Brain microvascular endothelial cell (primary cell): Measurements from ENCODE around the gene IFNAR1.

Experiments used
- DNase-seq: peaks from one replicate; pipeline ENCODE4 v3.0.0-alpha.2; 2020
- H3K27ac ChIP-seq: fragments of 250-450 bp; sonication (Bioruptor Pico); 2 replicates; pipeline ENCODE4 v1.5.1; 2020; ENCODE audit warnings: mild to moderate bottlenecking, moderate library complexity
- H3K27me3 ChIP-seq: fragments of 250-450 bp; sonication (Bioruptor Pico); replicated peaks from 2 replicates; pipeline ENCODE4 v1.5.1; 2020; ENCODE audit warnings: mild to moderate bottlenecking
- H3K36me3 ChIP-seq: fragments of 250-450 bp; sonication (Bioruptor Pico); replicated peaks from 2 replicates; pipeline ENCODE4 v1.5.1; 2020; ENCODE audit warnings: mild to moderate bottlenecking
- H3K4me3 ChIP-seq: 2 replicates; pipeline ENCODE4 v1.5.1; 2011; ENCODE audit warnings: low read depth, mild to moderate bottlenecking, control low read depth, low read length, moderate library complexity
- in situ Hi-C: cut with HindIII; loops from 2 replicates; pipeline ENCODE4 v1.10.0; 2017; ENCODE audit warnings: low sequenced_read_pairs, low pct_ligation_motif_present
- TF ChIP-seq, protein P1 (sequence below): IDR thresholded peaks from 2 replicates; pipeline ENCODE4 v1.5.1; 2011; ENCODE audit warnings: low read depth, mild to moderate bottlenecking, moderate library complexity, low read length, control low read depth, inconsistent platforms; ENCODE audit errors: missing control alignments

Gene IFNAR1

GRCh38 chr21:33308586-33309490 lies 15.9 kb upstream of the IFNAR1 start:
- no peak overlapping the region for H3K27ac ChIP-seq
- H3K4me3 ChIP-seq, result no peak overlapping the region
- no peaks in the 10 kb centered on the region for H3K36me3 ChIP-seq
- DNase-seq, result no peak
- in situ Hi-C loops, result no loop called here
- no peaks in the 10 kb centered on the region for H3K27me3 ChIP-seq
- TF ChIP-seq, protein P1, sequence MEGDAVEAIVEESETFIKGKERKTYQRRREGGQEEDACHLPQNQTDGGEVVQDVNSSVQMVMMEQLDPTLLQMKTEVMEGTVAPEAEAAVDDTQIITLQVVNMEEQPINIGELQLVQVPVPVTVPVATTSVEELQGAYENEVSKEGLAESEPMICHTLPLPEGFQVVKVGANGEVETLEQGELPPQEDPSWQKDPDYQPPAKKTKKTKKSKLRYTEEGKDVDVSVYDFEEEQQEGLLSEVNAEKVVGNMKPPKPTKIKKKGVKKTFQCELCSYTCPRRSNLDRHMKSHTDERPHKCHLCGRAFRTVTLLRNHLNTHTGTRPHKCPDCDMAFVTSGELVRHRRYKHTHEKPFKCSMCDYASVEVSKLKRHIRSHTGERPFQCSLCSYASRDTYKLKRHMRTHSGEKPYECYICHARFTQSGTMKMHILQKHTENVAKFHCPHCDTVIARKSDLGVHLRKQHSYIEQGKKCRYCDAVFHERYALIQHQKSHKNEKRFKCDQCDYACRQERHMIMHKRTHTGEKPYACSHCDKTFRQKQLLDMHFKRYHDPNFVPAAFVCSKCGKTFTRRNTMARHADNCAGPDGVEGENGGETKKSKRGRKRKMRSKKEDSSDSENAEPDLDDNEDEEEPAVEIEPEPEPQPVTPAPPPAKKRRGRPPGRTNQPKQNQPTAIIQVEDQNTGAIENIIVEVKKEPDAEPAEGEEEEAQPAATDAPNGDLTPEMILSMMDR, result no peak

- H3K27ac ChIP-seq, result no peak overlapping the region
- no peak overlapping the region for H3K4me3 ChIP-seq
- in situ Hi-C loops, result no loop called here
- DNase-seq, result no peak
- no peaks in the 10 kb centered on the region for H3K27me3 ChIP-seq
- no peaks in the 10 kb centered on the region for H3K36me3 ChIP-seq
- TF ChIP-seq, protein P1, result no peak
Observed at GRCh38 chr21:33309778-33310177, 15.0 kb upstream of the IFNAR1 start.

DNA sequence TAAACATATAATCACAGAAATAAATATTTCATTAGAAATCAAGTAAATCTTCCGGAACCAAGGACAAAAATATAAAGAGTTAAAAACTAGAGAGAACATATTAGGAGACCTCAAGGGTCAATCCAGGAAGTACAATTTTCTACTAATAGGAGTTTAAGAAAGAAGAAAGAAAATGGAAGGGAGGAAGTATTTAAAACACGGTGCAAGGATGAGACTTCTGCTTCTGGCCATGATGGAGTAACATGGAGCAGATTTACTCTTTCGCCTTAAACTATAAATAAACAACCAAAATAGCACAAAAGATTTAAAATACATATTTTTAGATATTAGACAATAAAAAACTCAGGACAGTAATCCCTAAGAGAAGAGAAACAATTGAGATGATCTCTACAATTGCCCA lies 12.6 kb upstream of the IFNAR1 start:
- DNase-seq, result no peak
- in situ Hi-C loops, result no loop called here
- Histone ChIP-seq H3K27ac (no peak overlapping the region), H3K4me3 (no peak overlapping the region), H3K27me3 (no peaks in the 10 kb centered on the region), H3K36me3 (no peaks in the 10 kb centered on the region)
- TF ChIP-seq, protein P1, result no peak

DNA sequence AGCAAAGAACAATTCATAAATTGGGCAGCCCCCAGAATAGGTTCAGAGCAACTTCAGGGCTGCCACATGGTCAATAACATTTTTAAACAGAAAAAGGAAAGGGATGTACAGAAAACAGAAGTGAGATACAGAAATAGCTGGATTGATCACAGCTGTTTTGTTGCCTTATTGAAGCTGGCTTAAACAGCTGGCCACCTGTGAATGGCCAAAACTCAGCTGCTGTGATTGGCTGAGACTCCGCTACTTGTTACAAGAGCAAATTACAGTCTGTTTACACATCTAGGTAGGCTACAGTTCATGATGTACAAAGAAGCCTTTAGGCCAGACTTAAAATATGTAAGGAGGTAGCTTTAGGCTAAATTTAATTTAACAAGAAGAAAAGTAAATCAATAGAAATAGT lies 11.6 kb upstream of the IFNAR1 start:
- no peaks in the 10 kb centered on the region for H3K36me3 ChIP-seq
- TF ChIP-seq, protein P1, result no peak
- no peaks in the 10 kb centered on the region for H3K27me3 ChIP-seq
- H3K27ac ChIP-seq, result no peak overlapping the region
- DNase-seq, result no peak
- H3K4me3 ChIP-seq, result no peak overlapping the region
- in situ Hi-C loops, result no loop called here

DNA sequence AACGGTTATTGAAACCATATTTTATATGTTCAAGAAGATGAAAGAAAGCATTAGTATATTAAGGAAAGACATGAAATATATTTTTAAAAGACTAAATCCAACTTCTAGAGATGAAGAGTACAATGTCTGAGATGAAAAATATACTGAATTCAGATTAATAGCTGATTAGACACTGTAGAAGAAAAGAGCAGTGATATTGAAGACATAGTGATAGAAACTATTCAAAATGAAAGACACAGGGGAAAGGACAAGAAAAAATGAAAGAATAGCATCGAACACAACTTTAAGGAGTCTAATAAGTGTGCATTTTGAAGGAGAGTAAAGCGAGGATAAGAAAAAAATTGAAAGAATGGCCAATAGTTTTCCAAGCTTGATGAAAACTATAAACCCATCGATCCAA lies 11.2 kb upstream of the IFNAR1 start:
- TF ChIP-seq, protein P1, result no peak
- H3K27me3 ChIP-seq, result no peaks in the 10 kb centered on the region

GRCh38 chr21:33314111-33314510 lies 10.7 kb upstream of the IFNAR1 start:
- TF ChIP-seq, protein P1, result no peak
- H3K36me3 ChIP-seq, result no peaks in the 10 kb centered on the region
- H3K27me3 ChIP-seq, result no peaks in the 10 kb centered on the region
- no peak overlapping the region for H3K4me3 ChIP-seq
- H3K27ac ChIP-seq, result no peak overlapping the region
- peak; percentile 24 for DNase-seq
- in situ Hi-C loops, result no loop called here

More for the DNA sequence above, 11.2 kb upstream of the IFNAR1 start:
- H3K36me3 ChIP-seq, result no peaks in the 10 kb centered on the region
- in situ Hi-C loops, result no loop called here
- no peak overlapping the region for H3K4me3 ChIP-seq
- no peak overlapping the region for H3K27ac ChIP-seq
- DNase-seq, result no peak
